Renal pelvis (tissue), 4 donors: ENCODE results near the gene APOD. TPM values are rescaled to one million over a fixed set of nuclear protein-coding genes. Genes with fewer than 3 reads are reported as not detected.

Experiments
- DNase-seq: peaks from one replicate; pipeline ENCODE4 v3.0.0-alpha.2; 2013
- polyA plus RNA-seq, 3 donors: library from polyadenylated mRNA; unstranded; fragments of 120-200 nt; gene quantifications; one replicate each; pipeline ENCODE4 v1.2.1, GENCODE V29; 2013; ENCODE audit not compliant: insufficient read length in 3 of 3

APOD gene
- polyA plus RNA-seq, 3 donors: 8.2 to 11.3 (median 10.0) TPM

GRCh38 chr3:195532345-195532744, 51.4 kb downstream of the APOD start:
- no peak for DNase-seq

DNA sequence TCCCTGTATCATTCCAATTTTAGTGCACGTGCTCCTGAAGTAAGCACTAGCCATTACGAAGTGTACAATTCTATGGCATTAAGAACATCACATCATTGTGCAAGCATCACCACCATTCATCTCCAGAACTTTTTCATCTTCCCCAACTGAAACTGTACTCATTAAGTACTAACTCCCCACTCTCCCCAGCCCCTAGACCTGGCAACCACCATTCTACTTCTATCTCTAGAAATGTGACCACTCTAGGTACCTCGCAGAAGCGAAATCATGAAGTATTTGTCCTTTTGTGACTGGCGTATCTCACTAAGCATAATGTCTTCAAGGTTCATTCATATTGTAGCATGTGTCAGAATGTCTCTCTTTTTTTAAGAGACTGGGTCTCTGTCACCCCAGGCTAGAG, 52.1 kb downstream of the APOD start:
- DNase-seq: no peak

- no peak for DNase-seq
Measured at GRCh38 chr3:195526492-195526891, 57.2 kb downstream of the APOD start.

DNA sequence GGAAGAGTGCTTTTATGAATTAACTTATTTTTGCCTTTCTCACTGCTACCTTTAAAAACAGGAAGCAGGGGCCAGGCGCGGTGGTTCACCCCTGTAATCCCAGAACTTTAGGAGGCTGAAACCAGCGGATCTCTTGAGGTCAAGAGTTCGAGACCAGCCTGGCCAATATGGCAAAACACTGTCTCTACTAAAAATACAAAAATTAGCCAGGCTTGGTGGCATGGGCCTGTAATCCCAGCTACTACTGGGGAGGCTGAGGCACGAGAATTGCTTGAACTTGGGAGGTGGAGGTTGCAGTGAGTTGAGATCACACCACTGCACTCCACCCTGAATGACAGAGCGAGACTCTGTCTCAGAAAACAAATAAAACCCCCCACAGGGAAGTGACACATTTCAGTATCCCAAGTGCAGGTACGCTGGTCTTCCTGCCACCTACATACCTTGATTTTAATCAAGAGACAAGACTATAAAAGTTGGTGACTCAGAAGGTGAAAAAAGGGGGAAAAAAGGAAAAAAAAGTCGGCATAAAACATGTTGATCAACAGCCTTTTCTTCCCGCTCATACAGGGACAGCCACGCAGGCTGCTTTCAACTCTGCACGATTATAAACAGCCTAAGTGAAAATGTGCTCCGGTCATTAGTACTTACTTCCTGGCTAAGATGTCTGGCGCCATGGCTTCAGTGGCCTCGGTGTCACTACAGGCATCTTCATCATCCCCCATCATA, 59.4 kb downstream of the APOD start:
- DNase-seq: no peak

GRCh38 chr3:195522254-195523023, 61.3 kb downstream of the APOD start:
- peak; percentile 26 for DNase-seq

Other genes with a start within 250 kb of the APOD start
- gene ACAP2, start 140.9 kb downstream of the APOD start, polyA plus RNA-seq: 10 to 100 TPM; 26.7 to 36.3 (median 34.0) TPM
- 10 to 100 TPM; 53.3 to 56.1 (median 54.0) TPM for gene PPP1R2, start 40.6 kb downstream of the APOD start, polyA plus RNA-seq
- gene MUC20, start 137.0 kb upstream of the APOD start, polyA plus RNA-seq: 10 to 100 TPM; 17.2 to 50.5 (median 39.6) TPM
- gene MUC4, start 228.0 kb upstream of the APOD start, polyA plus RNA-seq: 1 to 10 TPM in 2 of 3 donors, under 1 TPM in 1; 0.61 to 2.0 (median 1.0) TPM